Type B pancreatic cell (in vitro differentiated cells): Measurements from ENCODE around the gene TRMT1. TPM values are rescaled to one million over a fixed set of nuclear protein-coding genes. Genes with fewer than 3 reads are reported as not detected.
A peak's percentile ranks its signal among the peaks of the same experiment; 100 is the strongest.

Source experiments
- DNase-seq: peaks from one replicate; pipeline ENCODE4 v3.0.0; 2021; ENCODE audit warnings: mixed read lengths; ENCODE audit not compliant: unreplicated experiment; ENCODE audit errors: extremely low spot score
- H3K27ac Mint-ChIP-seq: 2 replicates; pipeline ENCODE4 v1.8.0; 2021; ENCODE audit warnings: mild to moderate bottlenecking, mixed read lengths
- H3K27me3 Mint-ChIP-seq: 2 replicates; pipeline ENCODE4 v1.8.0; 2021; ENCODE audit warnings: mixed read lengths
- H3K36me3 Mint-ChIP-seq: 2 replicates; pipeline ENCODE4 v1.8.0; 2021; ENCODE audit warnings: mixed read lengths
- H3K4me1 Mint-ChIP-seq: one replicate; pipeline ENCODE4 v1.8.0; 2021; ENCODE audit warnings: mixed read lengths; ENCODE audit not compliant: unreplicated experiment
- H3K4me3 Mint-ChIP-seq: 2 replicates; pipeline ENCODE4 v1.8.0; 2021; ENCODE audit warnings: mild to moderate bottlenecking, mixed read lengths
- H3K9me3 Mint-ChIP-seq: 2 replicates; pipeline ENCODE4 v1.8.0; 2021; ENCODE audit warnings: mixed read lengths
- total RNA-seq: library from RNA; stranded (reverse); gene quantifications from 2 replicates; pipeline ENCODE4 v1.2.1, GENCODE V29; 2021; ENCODE audit warnings: low replicate concordance
- TF ChIP-seq, protein P1 (sequence below): fragments of 200-600 bp; sonication (generic); conservative IDR thresholded peaks from 2 replicates; pipeline ENCODE4 v1.5.0; 2021; ENCODE audit warnings: antibody characterized with exemption, mild to moderate bottlenecking

TRMT1 gene
- total RNA-seq, 1 donor from 2014 or later, result 69.7 TPM

- H3K9me3 Mint-ChIP-seq, result no peaks in the 10 kb centered on the region
- DNase-seq, result no peak
- H3K27ac Mint-ChIP-seq, result peak overlapping the region; percentile 39
- H3K4me3 Mint-ChIP-seq, result no peak overlapping the region
- TF ChIP-seq, protein P1, sequence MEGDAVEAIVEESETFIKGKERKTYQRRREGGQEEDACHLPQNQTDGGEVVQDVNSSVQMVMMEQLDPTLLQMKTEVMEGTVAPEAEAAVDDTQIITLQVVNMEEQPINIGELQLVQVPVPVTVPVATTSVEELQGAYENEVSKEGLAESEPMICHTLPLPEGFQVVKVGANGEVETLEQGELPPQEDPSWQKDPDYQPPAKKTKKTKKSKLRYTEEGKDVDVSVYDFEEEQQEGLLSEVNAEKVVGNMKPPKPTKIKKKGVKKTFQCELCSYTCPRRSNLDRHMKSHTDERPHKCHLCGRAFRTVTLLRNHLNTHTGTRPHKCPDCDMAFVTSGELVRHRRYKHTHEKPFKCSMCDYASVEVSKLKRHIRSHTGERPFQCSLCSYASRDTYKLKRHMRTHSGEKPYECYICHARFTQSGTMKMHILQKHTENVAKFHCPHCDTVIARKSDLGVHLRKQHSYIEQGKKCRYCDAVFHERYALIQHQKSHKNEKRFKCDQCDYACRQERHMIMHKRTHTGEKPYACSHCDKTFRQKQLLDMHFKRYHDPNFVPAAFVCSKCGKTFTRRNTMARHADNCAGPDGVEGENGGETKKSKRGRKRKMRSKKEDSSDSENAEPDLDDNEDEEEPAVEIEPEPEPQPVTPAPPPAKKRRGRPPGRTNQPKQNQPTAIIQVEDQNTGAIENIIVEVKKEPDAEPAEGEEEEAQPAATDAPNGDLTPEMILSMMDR, result no peak
- no peaks in the 10 kb centered on the region for H3K4me1 Mint-ChIP-seq
- no peaks in the 10 kb centered on the region for H3K27me3 Mint-ChIP-seq
- H3K36me3 Mint-ChIP-seq, result peaks cover 3% of the 10 kb centered on the region
Observed at GRCh38 chr19:13139633-13140311, 23.2 kb upstream of the TRMT1 start.

DNA sequence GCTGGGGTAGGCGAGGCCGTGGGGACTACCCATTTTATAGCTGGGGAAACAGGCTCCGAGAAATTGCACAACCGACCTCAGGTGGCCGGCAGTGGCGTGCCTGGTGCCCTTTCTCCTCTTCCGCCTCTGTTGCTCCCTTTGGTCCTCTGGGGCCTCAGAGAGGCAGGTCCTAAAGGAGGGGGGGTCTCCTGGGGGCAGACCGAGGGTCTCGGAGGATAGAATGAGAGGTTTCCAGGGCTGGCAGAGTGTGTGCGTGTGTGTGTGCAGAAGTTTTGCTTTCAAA is 22.3 kb upstream of the TRMT1 start:
- H3K36me3 Mint-ChIP-seq, result peaks cover 3% of the 10 kb centered on the region
- DNase-seq, result no peak
- no peaks in the 10 kb centered on the region for H3K4me1 Mint-ChIP-seq
- no peaks in the 10 kb centered on the region for H3K27me3 Mint-ChIP-seq
- no peak overlapping the region for H3K27ac Mint-ChIP-seq
- no peak overlapping the region for H3K4me3 Mint-ChIP-seq
- TF ChIP-seq, protein P1, result no peak
- H3K9me3 Mint-ChIP-seq, result no peaks in the 10 kb centered on the region

DNA sequence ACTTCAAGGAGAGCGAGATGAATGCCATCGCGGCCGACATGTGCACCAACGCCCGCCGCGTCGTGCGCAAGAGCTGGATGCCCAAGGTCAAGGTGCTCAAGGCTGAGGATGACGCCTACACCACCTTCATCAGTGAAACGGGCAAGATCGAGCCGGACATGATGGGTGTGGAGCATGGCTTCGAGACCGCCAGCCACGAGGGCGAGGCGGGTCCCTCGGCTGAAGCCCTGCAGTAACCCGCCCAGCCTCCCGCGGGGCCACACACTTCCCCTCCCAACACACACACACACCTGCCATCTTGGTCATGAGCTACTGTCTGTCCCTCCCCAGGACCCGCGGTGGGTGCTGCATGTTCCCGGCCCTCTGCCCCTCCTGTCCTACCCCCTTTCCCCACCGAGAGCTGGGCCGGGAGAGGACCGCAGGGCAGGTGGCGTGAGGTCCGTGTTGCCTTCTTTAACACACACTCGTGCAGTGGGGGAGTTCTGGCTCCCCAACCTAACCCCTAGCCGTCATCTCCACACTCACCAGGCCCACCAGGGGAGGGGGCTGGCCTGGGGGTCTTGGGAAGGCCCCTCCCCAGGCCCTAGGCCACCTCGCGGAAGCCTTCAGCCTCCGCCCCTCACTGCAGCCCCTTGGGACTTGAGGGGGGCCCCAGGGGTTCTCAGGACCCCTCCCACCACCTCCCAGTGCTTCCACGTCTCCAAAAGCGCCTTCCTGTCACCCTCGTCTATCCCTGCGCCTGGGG is 21.8 kb upstream of the TRMT1 start:
- TF ChIP-seq, protein P1, result no peak
- no peak overlapping the region for H3K27ac Mint-ChIP-seq
- no peak for DNase-seq
- H3K27me3 Mint-ChIP-seq, result no peaks in the 10 kb centered on the region
- no peak overlapping the region for H3K4me3 Mint-ChIP-seq
- H3K9me3 Mint-ChIP-seq, result no peaks in the 10 kb centered on the region
- H3K36me3 Mint-ChIP-seq, result peaks cover 6% of the 10 kb centered on the region
- peaks cover 3% of the 10 kb centered on the region for H3K4me1 Mint-ChIP-seq

DNA sequence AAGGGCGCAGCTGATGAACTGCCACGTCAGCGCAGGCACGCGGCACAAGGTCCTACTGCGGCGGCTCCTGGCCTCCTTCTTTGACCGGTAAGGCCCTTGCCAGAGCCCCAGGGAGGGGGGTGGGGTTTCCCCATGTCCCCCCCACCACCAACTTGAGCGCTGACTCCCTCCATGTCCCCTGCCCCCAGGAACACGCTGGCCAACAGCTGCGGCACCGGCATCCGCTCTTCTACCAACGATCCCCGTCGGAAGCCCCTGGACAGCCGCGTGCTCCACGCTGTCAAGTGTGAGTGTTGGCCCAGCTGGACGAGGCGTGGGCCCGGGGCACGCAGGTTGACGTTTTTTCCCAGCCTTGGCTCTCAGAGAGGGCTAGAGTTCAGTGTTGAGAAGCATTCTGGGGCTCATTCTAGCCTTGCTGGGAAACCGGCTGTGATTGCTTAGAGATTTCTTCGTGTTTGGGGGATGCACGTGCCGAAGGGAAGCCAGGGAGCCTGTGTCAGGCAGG is 20.8 kb upstream of the TRMT1 start:
- no peak for DNase-seq
- no peaks in the 10 kb centered on the region for H3K27me3 Mint-ChIP-seq
- H3K36me3 Mint-ChIP-seq, result peaks cover 11% of the 10 kb centered on the region
- TF ChIP-seq, protein P1, result no peak
- no peak overlapping the region for H3K4me3 Mint-ChIP-seq
- H3K4me1 Mint-ChIP-seq, result peaks cover 11% of the 10 kb centered on the region
- H3K27ac Mint-ChIP-seq, result no peak overlapping the region
- no peaks in the 10 kb centered on the region for H3K9me3 Mint-ChIP-seq

- no peak overlapping the region for H3K4me3 Mint-ChIP-seq
- DNase-seq, result no peak
- no peaks in the 10 kb centered on the region for H3K9me3 Mint-ChIP-seq
- TF ChIP-seq, protein P1, result no peak
- H3K27me3 Mint-ChIP-seq, result no peaks in the 10 kb centered on the region
- peaks cover 11% of the 10 kb centered on the region for H3K4me1 Mint-ChIP-seq
- no peak overlapping the region for H3K27ac Mint-ChIP-seq
- peaks cover 8% of the 10 kb centered on the region for H3K36me3 Mint-ChIP-seq
Observed at GRCh38 chr19:13135068-13136062, 18.8 kb upstream of the TRMT1 start.
